ENCODE data around the gene BRD7.

The BRD7 gene

GRCh38 chr16:50269769-50270509 is 98.8 kb downstream of the BRD7 start:
- H3K27ac ChIP-seq (ENCODE audit: low read depth, low read length, severe bottlenecking), result no peak overlapping the region
- no peak overlapping the region for H3K4me3 ChIP-seq (ENCODE audit: extremely low read depth, insufficient read depth, low read length, poor library complexity, severe bottlenecking)

GRCh38 chr16:50269061-50269705 is 99.6 kb downstream of the BRD7 start:
- peaks cover 38% of the 10 kb centered on the region for H3K4me1 ChIP-seq (ENCODE audit: control insufficient read depth, insufficient read depth, low read length, poor library complexity, severe bottlenecking)
- no peak overlapping the region for H3K27ac ChIP-seq (ENCODE audit: low read depth, low read length, severe bottlenecking)
- no peak overlapping the region for H3K4me3 ChIP-seq (ENCODE audit: extremely low read depth, insufficient read depth, low read length, poor library complexity, severe bottlenecking)
- 93 to 96% methylated on average over 11 to 12 of the region's 13 CpGs for WGBS, 2 experiments (ENCODE audit: insufficient coverage in 2 of 2)
- H3K36me3 ChIP-seq (ENCODE audit: control insufficient read depth, insufficient read depth, low read length), result peaks cover 5% of the 10 kb centered on the region
- no peaks in the 10 kb centered on the region for H3K9me3 ChIP-seq (ENCODE audit: control insufficient read depth, low read length)

More at GRCh38 chr16:50269769-50270509, 98.8 kb downstream of the BRD7 start:
- Histone ChIP-seq H3K9me3 (ENCODE audit: control insufficient read depth, low read length) (no peaks in the 10 kb centered on the region), H3K4me1 (ENCODE audit: control insufficient read depth, insufficient read depth, low read length, poor library complexity, severe bottlenecking) (peaks cover 32% of the 10 kb centered on the region), H3K36me3 (ENCODE audit: control insufficient read depth, insufficient read depth, low read length) (peaks cover 5% of the 10 kb centered on the region)
- WGBS, 2 experiments (ENCODE audit: insufficient coverage in 2 of 2), result 91 to 95% methylated on average over 6 to 11 of the region's 12 CpGs

GRCh38 chr16:50268352-50268751 is 100.4 kb downstream of the BRD7 start:
- no peaks in the 10 kb centered on the region for H3K9me3 ChIP-seq (ENCODE audit: control insufficient read depth, low read length)
- no peak overlapping the region for H3K27ac ChIP-seq (ENCODE audit: low read depth, low read length, severe bottlenecking)
- H3K4me1 ChIP-seq (ENCODE audit: control insufficient read depth, insufficient read depth, low read length, poor library complexity, severe bottlenecking), result peaks cover 38% of the 10 kb centered on the region
- H3K4me3 ChIP-seq (ENCODE audit: extremely low read depth, insufficient read depth, low read length, poor library complexity, severe bottlenecking), result no peak overlapping the region
- WGBS, 2 experiments (ENCODE audit: insufficient coverage in 2 of 2), result 96 to 100% methylated on average over 4 to 5 of the region's 5 CpGs
- peaks cover 5% of the 10 kb centered on the region for H3K36me3 ChIP-seq (ENCODE audit: control insufficient read depth, insufficient read depth, low read length)

GRCh38 chr16:50267651-50268050 is 101.1 kb downstream of the BRD7 start:
- Histone ChIP-seq H3K4me3 (ENCODE audit: extremely low read depth, insufficient read depth, low read length, poor library complexity, severe bottlenecking) (no peak overlapping the region), H3K9me3 (ENCODE audit: control insufficient read depth, low read length) (no peaks in the 10 kb centered on the region), H3K4me1 (ENCODE audit: control insufficient read depth, insufficient read depth, low read length, poor library complexity, severe bottlenecking) (peaks cover 38% of the 10 kb centered on the region), H3K27ac (ENCODE audit: low read depth, low read length, severe bottlenecking) (no peak overlapping the region), H3K36me3 (ENCODE audit: control insufficient read depth, insufficient read depth, low read length) (peaks cover 5% of the 10 kb centered on the region)
- 80 to 90% methylated on average over 1 of the region's 3 CpGs for WGBS, 2 experiments (ENCODE audit: insufficient coverage in 2 of 2)

GRCh38 chr16:50267151-50267631 is 101.6 kb downstream of the BRD7 start:
- Histone ChIP-seq H3K9me3 (ENCODE audit: control insufficient read depth, low read length) (no peaks in the 10 kb centered on the region), H3K27ac (ENCODE audit: low read depth, low read length, severe bottlenecking) (no peak overlapping the region), H3K4me3 (ENCODE audit: extremely low read depth, insufficient read depth, low read length, poor library complexity, severe bottlenecking) (no peak overlapping the region), H3K4me1 (ENCODE audit: control insufficient read depth, insufficient read depth, low read length, poor library complexity, severe bottlenecking) (peaks cover 34% of the 10 kb centered on the region), H3K36me3 (ENCODE audit: control insufficient read depth, insufficient read depth, low read length) (peaks cover 5% of the 10 kb centered on the region)
- WGBS, 2 experiments (ENCODE audit: insufficient coverage in 2 of 2), result 93 to 100% methylated on average over 6 of the region's 8 CpGs

GRCh38 chr16:50266337-50267091 is 102.3 kb downstream of the BRD7 start, which contains the start of gene ADCY7:
Gene ADCY7 (plus strand): TSS chr16:50266551. CDS start chr16:50288180, 21,629 bp downstream.
- H3K36me3 ChIP-seq (ENCODE audit: control insufficient read depth, insufficient read depth, low read length), result peaks cover 5% of the 10 kb centered on the region
- H3K4me1 ChIP-seq (ENCODE audit: control insufficient read depth, insufficient read depth, low read length, poor library complexity, severe bottlenecking), result peaks cover 36% of the 10 kb centered on the region
- no peaks in the 10 kb centered on the region for H3K9me3 ChIP-seq (ENCODE audit: control insufficient read depth, low read length)
- whole genome bisulfite sequencing, 2 experiments (ENCODE audit: insufficient coverage in 2 of 2), result 30 to 45% methylated on average over 14 to 20 of the region's 25 CpGs
- H3K27ac ChIP-seq (ENCODE audit: low read depth, low read length, severe bottlenecking), result peak within 1 kb of the TSS; percentile 59
- peak within 1 kb of the TSS; percentile 23 for H3K4me3 ChIP-seq (ENCODE audit: extremely low read depth, insufficient read depth, low read length, poor library complexity, severe bottlenecking)

Measured in mesodermal cell (in vitro differentiated cells).